Measurements from ENCODE around the gene MAGEB6B.
"Not testable (repeated sequence)": the region's sequence is repeated elsewhere in the genome, so short reads cannot be mapped to it uniquely, and the experiment has no call there.

MAGEB6B gene

GRCh38 chrX:26160301-26160700 lies at the start of gene MAGEB6B:
Gene MAGEB6B, plus strand, starts transcription at chrX:26160601. Its CDS starts 0 bp downstream, at chrX:26160601.
- DNase-seq (ENCODE audit: low read depth in 1 of 2, low spot score in 1 of 2) = no peak

GRCh38 chrX:26138274-26138673 lies 22.1 kb upstream of the MAGEB6B start, which contains the start of gene MAGEB18:
Gene MAGEB18, plus strand, starts transcription at chrX:26138343. Its CDS starts 643 bp downstream, at chrX:26138986.
- no peak for DNase-seq (ENCODE audit: low read depth in 1 of 2, low spot score in 1 of 2)

- DNase-seq (ENCODE audit: low read depth in 1 of 2, low spot score in 1 of 2) = no peak
Observed at GRCh38 chrX:26146024-26146423, 14.4 kb upstream of the MAGEB6B start.

- DNase-seq (ENCODE audit: low read depth in 1 of 2, low spot score in 1 of 2) = no peak
Observed at GRCh38 chrX:26192204-26192603, 31.8 kb downstream of the MAGEB6B start, which contains the start of gene MAGEB6. Gene MAGEB6, plus strand, starts transcription at chrX:26192440. Its CDS starts 1,407 bp downstream, at chrX:26193847.

GRCh38 chrX:26203561-26203960 lies 43.2 kb downstream of the MAGEB6B start:
- no peak for DNase-seq (ENCODE audit: low read depth in 1 of 2, low spot score in 1 of 2)

- not testable (repeated sequence) for DNase-seq (ENCODE audit: low read depth in 1 of 2, low spot score in 1 of 2)
Observed at GRCh38 chrX:26204717-26205116, 44.3 kb downstream of the MAGEB6B start.

GRCh38 chrX:26208012-26208411 lies 47.6 kb downstream of the MAGEB6B start:
- DNase-seq (ENCODE audit: low read depth in 1 of 2, low spot score in 1 of 2) = no peak
